ENCODE results near the gene ZDHHC7.
A peak's percentile ranks its signal among the peaks of the same experiment; 100 is the strongest.

ZDHHC7 gene

DNA sequence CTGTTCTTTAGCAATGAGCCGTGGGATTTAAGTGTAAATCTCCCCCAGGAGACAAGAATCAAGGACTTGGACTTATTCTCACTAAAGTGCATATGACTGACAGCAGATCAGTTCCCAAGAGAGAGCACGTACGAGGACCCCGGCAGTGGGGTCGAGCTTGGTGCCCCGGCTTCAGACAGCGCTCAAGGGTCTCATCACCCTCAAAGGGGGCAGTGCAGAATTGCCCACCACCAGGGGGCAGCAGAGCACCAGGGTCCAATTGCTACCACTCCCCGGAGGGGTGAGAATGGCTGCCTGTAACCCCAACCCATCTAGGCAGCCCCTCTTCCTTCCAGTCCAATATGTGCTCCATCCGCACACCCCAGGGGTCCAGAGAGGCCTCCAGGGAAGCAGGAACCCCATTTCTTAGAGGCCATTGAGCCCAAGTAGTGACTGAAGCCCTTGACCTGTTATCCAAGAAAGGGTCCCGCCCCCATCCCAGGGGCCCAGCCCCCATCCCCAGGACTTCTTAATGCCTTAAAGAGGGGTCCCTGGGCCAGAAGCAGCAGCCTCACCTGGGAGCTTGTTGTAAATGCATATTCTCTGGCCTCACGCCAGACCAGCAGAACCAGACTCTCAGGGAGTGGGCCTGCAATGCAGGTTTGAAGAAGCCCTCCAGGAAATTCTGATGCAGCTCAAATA, 86.1 kb downstream of the ZDHHC7 start:
- in situ Hi-C loops (cut with MboI; ENCODE audit: low pct_unique_long_range_greater_than_20kb, low sequenced_read_pairs, unreplicated experiment) = no loop called here
- TF ChIP-seq, protein P1, sequence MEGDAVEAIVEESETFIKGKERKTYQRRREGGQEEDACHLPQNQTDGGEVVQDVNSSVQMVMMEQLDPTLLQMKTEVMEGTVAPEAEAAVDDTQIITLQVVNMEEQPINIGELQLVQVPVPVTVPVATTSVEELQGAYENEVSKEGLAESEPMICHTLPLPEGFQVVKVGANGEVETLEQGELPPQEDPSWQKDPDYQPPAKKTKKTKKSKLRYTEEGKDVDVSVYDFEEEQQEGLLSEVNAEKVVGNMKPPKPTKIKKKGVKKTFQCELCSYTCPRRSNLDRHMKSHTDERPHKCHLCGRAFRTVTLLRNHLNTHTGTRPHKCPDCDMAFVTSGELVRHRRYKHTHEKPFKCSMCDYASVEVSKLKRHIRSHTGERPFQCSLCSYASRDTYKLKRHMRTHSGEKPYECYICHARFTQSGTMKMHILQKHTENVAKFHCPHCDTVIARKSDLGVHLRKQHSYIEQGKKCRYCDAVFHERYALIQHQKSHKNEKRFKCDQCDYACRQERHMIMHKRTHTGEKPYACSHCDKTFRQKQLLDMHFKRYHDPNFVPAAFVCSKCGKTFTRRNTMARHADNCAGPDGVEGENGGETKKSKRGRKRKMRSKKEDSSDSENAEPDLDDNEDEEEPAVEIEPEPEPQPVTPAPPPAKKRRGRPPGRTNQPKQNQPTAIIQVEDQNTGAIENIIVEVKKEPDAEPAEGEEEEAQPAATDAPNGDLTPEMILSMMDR (IDR thresholded peaks at IDR 0.05; ENCODE audit: extremely low read depth, insufficient read depth, missing control alignments) = peak; percentile 86
- DNase-seq (ENCODE audit: low spot score) = peak; percentile 75

DNA sequence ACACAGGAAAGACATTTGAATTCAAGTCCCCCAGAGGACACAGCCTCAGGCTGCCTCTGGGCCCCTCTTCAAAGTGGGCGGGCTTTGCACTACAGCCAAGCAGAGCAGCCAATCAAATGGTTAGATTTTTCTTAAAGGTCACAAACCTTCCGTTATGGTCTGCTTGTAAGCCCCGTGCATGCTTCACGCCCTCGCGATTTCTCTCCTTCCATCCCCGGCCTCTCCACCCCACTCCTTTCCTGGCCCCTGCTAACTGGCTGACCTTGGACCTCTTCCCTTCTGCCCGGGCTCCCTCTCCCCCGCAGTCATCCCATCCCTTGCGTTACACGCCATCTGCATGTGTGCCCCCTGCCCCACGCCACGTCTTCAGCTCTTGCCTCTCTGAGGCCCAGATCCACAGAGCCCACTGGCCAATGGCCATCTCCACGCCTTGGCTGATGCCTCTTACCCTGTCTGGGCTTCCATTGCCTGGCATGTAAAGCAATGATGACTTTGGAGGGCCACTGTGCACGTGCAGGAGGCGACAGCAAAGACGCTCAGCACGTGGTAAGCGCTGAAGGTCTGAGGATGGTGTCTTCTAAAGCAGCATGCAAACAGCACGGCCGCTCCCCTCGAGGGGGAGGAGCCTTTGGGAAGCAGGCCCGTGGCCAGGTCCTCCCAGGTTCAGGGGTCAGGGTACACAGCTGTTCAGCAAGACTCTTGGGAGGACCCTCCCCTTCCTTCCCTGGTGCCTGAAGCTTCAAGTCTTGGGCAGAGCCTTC, 86.8 kb downstream of the ZDHHC7 start:
- TF ChIP-seq, protein P1 (IDR thresholded peaks at IDR 0.05; ENCODE audit: extremely low read depth, insufficient read depth, missing control alignments) = no peak
- in situ Hi-C loops (cut with MboI; ENCODE audit: low pct_unique_long_range_greater_than_20kb, low sequenced_read_pairs, unreplicated experiment) = no loop called here
- DNase-seq (ENCODE audit: low spot score) = no peak

All from GM13977 (cell line).